A673 (cell line): ENCODE results near the gene HNF4A. TPM values are rescaled to one million over a fixed set of nuclear protein-coding genes. Genes with fewer than 3 reads are reported as not detected.
A peak's percentile ranks its signal among the peaks of the same experiment; 100 is the strongest.

Experiments
- Bru-seq: library from RNA; stranded (reverse); fragments of 400-500 nt; gene quantifications from one replicate; lab custom pipeline; 2021; lab: Mats Ljungman, UMichigan
- BruChase-seq, 2 experiments: library from RNA; stranded (reverse); fragments of 400-500 nt; gene quantifications; one replicate each; lab custom pipeline; 2021; lab: Mats Ljungman, UMichigan
- BruUV-seq: library from RNA; stranded (reverse); fragments of 400-500 nt; replicated peaks from 2 replicates; lab custom pipeline; 2021; lab: Mats Ljungman, UMichigan
- CTCF ChIA-PET: fragments of 300-600 bp; sonication (Branson Sonifier 250); formaldehyde crosslinking; loops from one replicate; lab custom pipeline; 2022; ENCODE audit warnings: antibody characterized with exemption; lab: Charles Lee
- POLR2A ChIA-PET: fragments of 300-600 bp; sonication (Branson Sonifier 250); formaldehyde crosslinking; loops from one replicate; lab custom pipeline; 2022; ENCODE audit warnings: antibody characterized with exemption; ENCODE audit not compliant: low non-redundant PET; lab: Charles Lee
- DNase-seq: peaks from one replicate; pipeline ENCODE4 v3.0.0-alpha.2; 2015; ENCODE audit warnings: low spot score
- H3K27ac ChIP-seq: fragments of 200-600 bp; sonication (generic); 2 replicates; pipeline ENCODE4 v1.5.1; 2016; ENCODE audit warnings: mixed run types, low read depth, mild to moderate bottlenecking, mixed read lengths, antibody characterized with exemption, low read length; ENCODE audit not compliant: poor library complexity, severe bottlenecking
- H3K27me3 ChIP-seq: fragments of 200-600 bp; sonication (generic); replicated peaks from 2 replicates; pipeline ENCODE4 v1.6.1; 2017; ENCODE audit warnings: mixed run types, low read depth, mild to moderate bottlenecking, mixed read lengths, antibody characterized with exemption, low read length; ENCODE audit not compliant: insufficient read depth, poor library complexity
- H3K36me3 ChIP-seq: fragments of 200-600 bp; sonication (generic); 2 replicates; pipeline ENCODE4 v1.6.1; 2016; ENCODE audit warnings: mixed run types, mild to moderate bottlenecking, mixed read lengths, antibody characterized with exemption, low read length; ENCODE audit not compliant: insufficient read depth, poor library complexity, severe bottlenecking
- H3K4me1 ChIP-seq: fragments of 200-600 bp; sonication (generic); 2 replicates; pipeline ENCODE4 v1.6.1; 2017; ENCODE audit warnings: mixed run types, mild to moderate bottlenecking, mixed read lengths, antibody characterized with exemption, low read length; ENCODE audit not compliant: insufficient read depth, poor library complexity, severe bottlenecking
- H3K4me3 ChIP-seq: fragments of 200-600 bp; sonication (generic); 2 replicates; pipeline ENCODE4 v1.5.1; 2016; ENCODE audit warnings: low read depth, mixed run types, mild to moderate bottlenecking, mixed read lengths, low read length; ENCODE audit not compliant: poor library complexity, severe bottlenecking
- H3K9me3 ChIP-seq: fragments of 200-600 bp; sonication (generic); 2 replicates; pipeline ENCODE4 v1.6.1; 2016; ENCODE audit warnings: mixed run types, low read depth, mild to moderate bottlenecking, mixed read lengths, antibody characterized with exemption, low read length; ENCODE audit not compliant: poor library complexity, severe bottlenecking
- CTCF ChIP-seq: fragments of 300-800, 200-600 bp; sonication (generic); conservative IDR thresholded peaks from 2 replicates; pipeline ENCODE4 v1.5.1; 2017; ENCODE audit warnings: low read depth, mild to moderate bottlenecking, antibody characterized with exemption, low read length, moderate library complexity, mixed read lengths
- EZH2 ChIP-seq: fragments of 200-600 bp; sonication (generic); IDR thresholded peaks from 2 replicates; pipeline ENCODE4 v1.6.1; 2017; ENCODE audit warnings: borderline replicate concordance, low read depth, mild to moderate bottlenecking, mixed read lengths, antibody characterized with exemption, low read length; ENCODE audit not compliant: poor library complexity, severe bottlenecking
- intact Hi-C: fragments of 100-400 bp; cut with micrococcal nuclease; formaldehyde crosslinking; loops from one replicate; pipeline ENCODE4 v1.10.0; 2022; ENCODE audit not compliant: unreplicated experiment
- long read RNA-seq: library from polyadenylated mRNA; stranded (forward); transcript quantifications from one replicate; pipeline ENCODE4 v2.0.0, GENCODE V29; 2022
- total RNA-seq: library from RNA; stranded (reverse); gene quantifications from 2 replicates; pipeline ENCODE4 v1.2.3, GENCODE V29; 2021

The HNF4A gene
- not detected in 2 replicates for total RNA-seq
- percentile 8 among the genes with signal in this experiment for Bru-seq, nascent RNA
- BruChase-seq, experiment 1, labeled RNA remaining after a 2-hour chase: percentile 11 among the genes with signal in this experiment
- percentile 10 among the genes with signal in this experiment for BruChase-seq, experiment 2, labeled RNA remaining after a 6-hour chase
- long read RNA-seq: 0 reads

GRCh38 chr20:44355498-44356352, at the start of gene HNF4A:
HNF4A (plus strand) TSS chr20:44355699; CDS start chr20:44355805, 106 bp downstream.
- intact Hi-C loops: no loop called here
- TF ChIP-seq CTCF (no peak), EZH2 (no peak)
- Histone ChIP-seq H3K9me3 (no peaks in the 10 kb centered on the region), H3K4me3 (no peak within 1 kb of the TSS), H3K36me3 (no peaks in the 10 kb centered on the region), H3K4me1 (no peaks in the 10 kb centered on the region), H3K27me3 (peaks cover 6% of the 10 kb centered on the region), H3K27ac (no peak within 1 kb of the TSS)
- ChIA-PET POLR2A (no interaction called here), CTCF (no interaction called here)
- no TSS peak for BruUV-seq
- DNase-seq: no peak

- Histone ChIP-seq H3K4me1 (peaks cover 4% of the 10 kb centered on the region), H3K27me3 (no peaks in the 10 kb centered on the region), H3K9me3 (no peaks in the 10 kb centered on the region), H3K4me3 (no peak overlapping the region), H3K27ac (no peak overlapping the region), H3K36me3 (no peaks in the 10 kb centered on the region)
- TF ChIP-seq CTCF (no peak), EZH2 (no peak)
- no TSS peak for BruUV-seq
- ChIA-PET CTCF (no interaction called here), POLR2A (no interaction called here)
- no peak for DNase-seq
- intact Hi-C loops: no loop called here
Observed at GRCh38 chr20:44306927-44307326, 48.6 kb upstream of the HNF4A start.

GRCh38 chr20:44309763-44310663, 45.5 kb upstream of the HNF4A start:
- POLR2A ChIA-PET: no interaction called here
- CTCF ChIA-PET: interaction anchor here (0.5 to 3.7 kb wide), 5 partner anchors 17 to 193 kb away, joined by 3 to 28 read pairs (median 11); no protein-coding TSS in a partner anchor
- DNase-seq: no peak
- no peaks in the 10 kb centered on the region for H3K9me3 ChIP-seq
- intact Hi-C loops: loop anchor here (5.0 kb wide), 1 partner anchor 193 kb away; no protein-coding TSS in a partner anchor
- peak overlapping the region; percentile 51 for H3K27ac ChIP-seq
- TF ChIP-seq EZH2 (no peak), CTCF (no peak)
- no peaks in the 10 kb centered on the region for H3K36me3 ChIP-seq
- H3K27me3 ChIP-seq: no peaks in the 10 kb centered on the region
- TSS peak; percentile 64 for BruUV-seq
- peak overlapping the region; percentile 81 for H3K4me3 ChIP-seq
- H3K4me1 ChIP-seq: peaks cover 4% of the 10 kb centered on the region
